ENCODE data around the gene LITAFD. TPM values are rescaled to one million over a fixed set of nuclear protein-coding genes. Genes with fewer than 3 reads are reported as not detected.
A peak's percentile ranks its signal among the peaks of the same experiment; 100 is the strongest.
"Not testable (repeated sequence)": the region's sequence is repeated elsewhere in the genome, so short reads cannot be mapped to it uniquely, and the experiment has no call there.

Gene LITAFD
- not detected for polyA plus RNA-seq

DNA sequence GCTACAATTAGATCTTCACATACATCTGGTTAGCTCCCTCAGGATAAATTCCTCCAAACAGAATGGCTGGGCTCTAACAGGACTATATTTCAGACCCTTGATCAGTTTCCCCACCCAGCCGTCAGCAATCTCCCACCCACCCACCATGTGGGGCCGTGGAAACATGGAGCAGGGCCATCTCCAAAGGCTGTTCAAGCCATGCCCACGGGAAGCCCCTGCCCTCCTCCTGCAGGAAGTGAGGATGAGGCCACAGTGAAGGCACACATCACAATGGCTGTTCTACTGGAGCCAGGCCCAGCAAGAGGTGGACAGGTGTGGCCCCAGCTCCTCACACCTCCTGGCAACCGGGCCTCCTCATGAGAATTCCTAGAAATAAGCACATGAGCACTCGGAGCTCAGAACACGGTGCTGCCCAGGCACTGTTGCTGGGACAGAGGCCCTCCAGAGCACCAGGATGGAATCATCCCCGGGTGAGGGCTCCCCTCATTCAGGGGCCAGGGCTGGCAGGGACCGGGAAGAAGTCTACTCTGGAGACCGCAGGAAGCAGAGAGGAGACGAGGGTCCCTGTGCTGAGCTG, at the start of gene LITAFD:
Gene LITAFD, plus strand, starts transcription at position 311 of the 577 bp plus-strand sequence. CDS start 2,005 bp downstream, outside the sequence.
- peak within 1 kb of the TSS in 2 of 3 donors; percentile 39 to 59 for H3K27ac Mint-ChIP-seq
- peaks cover under 1% of the 10 kb centered on the region for H3K36me3 Mint-ChIP-seq
- H3K27me3 Mint-ChIP-seq: peaks cover 22% of the 10 kb centered on the region
- H3K4me3 Mint-ChIP-seq: peak within 1 kb of the TSS in 1 of 4 donors; percentile 28
- peaks cover 0 to 13% (median 9%) of the 10 kb centered on the region in 3 donors for H3K4me1 Mint-ChIP-seq
- H3K9me3 Mint-ChIP-seq: no peaks in the 10 kb centered on the region

DNA sequence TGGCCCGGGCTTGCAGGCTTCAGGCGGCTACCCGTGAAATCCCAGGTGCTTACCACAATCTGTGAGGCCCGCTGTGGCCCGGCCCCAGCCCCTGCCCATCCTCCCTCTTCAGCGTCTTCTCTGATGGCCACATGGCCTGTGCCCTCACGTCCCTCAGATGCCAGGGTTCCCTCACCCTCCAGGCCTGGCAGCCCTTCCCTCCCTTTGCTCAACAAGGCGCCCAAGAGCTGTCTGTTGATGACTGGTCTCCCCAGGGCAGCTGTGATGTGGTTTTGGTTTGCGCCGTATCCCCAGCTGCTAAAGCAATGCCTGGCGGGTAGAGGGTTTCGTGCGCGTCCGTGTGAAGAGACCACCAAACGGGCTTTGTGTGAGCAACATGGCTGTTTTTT, 49.4 kb upstream of the LITAFD start:
- Mint-ChIP-seq H3K9me3 (no peaks in the 10 kb centered on the region), H3K4me3 (no peak overlapping the region), H3K36me3 (peaks cover 14% of the 10 kb centered on the region), H3K27me3 (no peaks in the 10 kb centered on the region), H3K4me1 (peaks cover 7 to 11% (median 10%) of the 10 kb centered on the region in 3 donors), H3K27ac (no peak overlapping the region)

GRCh38 chr16:8836797-8837196, 45.4 kb upstream of the LITAFD start:
- H3K27ac Mint-ChIP-seq, H3K9me3 Mint-ChIP-seq, H3K4me3 Mint-ChIP-seq, H3K27me3 Mint-ChIP-seq, H3K4me1 Mint-ChIP-seq, H3K36me3 Mint-ChIP-seq: not testable (repeated sequence)

DNA sequence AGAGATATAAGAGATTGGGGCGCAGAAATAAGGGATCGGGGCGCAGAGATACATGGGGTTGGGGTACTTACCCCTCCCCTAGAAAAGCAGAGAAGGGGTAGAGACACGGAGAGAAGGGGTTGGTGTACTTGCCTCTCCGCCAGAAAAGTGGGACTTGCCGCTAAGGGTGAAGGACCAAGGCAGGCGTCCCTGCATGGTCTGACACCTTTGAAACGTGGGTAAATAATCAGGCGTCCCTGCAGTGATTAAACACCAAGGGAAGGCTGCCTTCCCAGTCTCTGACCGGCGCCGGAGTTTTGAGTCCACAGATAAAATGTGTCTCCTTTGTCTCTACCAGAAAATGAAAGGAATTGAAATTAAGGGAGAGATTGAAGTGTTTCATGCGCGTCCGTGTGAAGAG, 44.6 kb upstream of the LITAFD start:
- H3K27me3 Mint-ChIP-seq, H3K27ac Mint-ChIP-seq, H3K4me1 Mint-ChIP-seq, H3K4me3 Mint-ChIP-seq, H3K9me3 Mint-ChIP-seq, H3K36me3 Mint-ChIP-seq: not testable (repeated sequence)

DNA sequence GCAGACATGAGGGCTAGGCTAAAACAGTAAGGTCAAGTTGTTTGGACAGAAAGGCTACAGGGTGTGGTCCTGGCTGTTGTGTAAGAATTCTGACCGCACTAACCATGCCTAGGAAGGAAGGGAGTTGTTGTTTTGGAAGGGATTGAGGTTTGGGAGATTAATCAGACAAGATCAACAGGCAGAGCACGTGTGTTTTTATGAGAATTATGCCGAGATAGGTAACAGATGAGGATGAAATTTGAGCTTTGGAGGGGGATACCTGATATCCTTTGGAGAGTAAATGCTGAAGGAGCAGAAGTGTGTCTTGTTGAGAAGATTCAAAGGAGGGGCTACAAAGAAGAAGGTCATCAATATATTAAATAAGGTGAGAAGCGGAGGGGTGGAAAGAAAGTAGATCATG, 40.1 kb upstream of the LITAFD start:
- H3K9me3 Mint-ChIP-seq, H3K27ac Mint-ChIP-seq, H3K36me3 Mint-ChIP-seq, H3K27me3 Mint-ChIP-seq, H3K4me3 Mint-ChIP-seq: not testable (repeated sequence)
- H3K4me1 Mint-ChIP-seq: peaks cover 3 to 10% (median 7%) of the 10 kb centered on the region in 3 donors

- H3K36me3 Mint-ChIP-seq, H3K4me3 Mint-ChIP-seq, H3K27me3 Mint-ChIP-seq, H3K27ac Mint-ChIP-seq, H3K9me3 Mint-ChIP-seq: not testable (repeated sequence)
- peaks cover 3 to 10% (median 7%) of the 10 kb centered on the region in 3 donors for H3K4me1 Mint-ChIP-seq
Measured at GRCh38 chr16:8843296-8843695, 38.9 kb upstream of the LITAFD start.

DNA sequence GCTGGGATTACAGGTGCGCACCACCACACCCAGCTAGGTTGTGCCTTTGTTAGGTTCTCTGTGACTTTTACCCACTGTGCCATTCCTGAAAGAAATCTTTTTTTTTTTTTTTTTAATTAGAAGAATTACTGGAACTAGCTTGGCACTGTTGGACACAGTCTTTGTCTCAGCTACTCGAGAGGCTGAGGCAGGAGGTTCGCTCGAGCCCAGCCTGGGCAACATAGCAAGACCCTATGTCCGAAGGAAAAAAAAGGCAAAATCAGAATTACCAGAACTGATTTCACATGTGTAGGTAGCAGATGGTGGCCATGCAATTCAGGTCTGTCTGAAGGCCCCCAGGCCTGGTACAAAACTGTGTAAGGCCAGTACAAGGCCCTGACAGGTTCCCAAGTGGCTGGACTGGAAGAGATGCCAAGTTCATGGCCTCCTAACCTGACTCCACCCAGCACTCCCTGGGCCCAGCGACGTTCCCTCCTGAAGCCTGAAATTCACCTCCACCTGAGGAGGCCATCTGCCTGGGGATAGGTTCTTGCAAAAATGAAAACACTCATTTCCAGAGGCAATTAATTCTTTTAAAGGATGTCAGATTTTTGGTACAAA, 36.4 kb upstream of the LITAFD start:
- Mint-ChIP-seq H3K4me1 (peaks cover 10 to 13% (median 10%) of the 10 kb centered on the region in 3 donors), H3K4me3 (no peak overlapping the region), H3K27ac (no peak overlapping the region), H3K27me3 (no peaks in the 10 kb centered on the region), H3K36me3 (peaks cover 5% of the 10 kb centered on the region), H3K9me3 (no peaks in the 10 kb centered on the region)

- Mint-ChIP-seq H3K27ac (no peak overlapping the region), H3K4me1 (peaks cover 10 to 17% (median 13%) of the 10 kb centered on the region in 3 donors), H3K9me3 (no peaks in the 10 kb centered on the region), H3K36me3 (peaks cover 5% of the 10 kb centered on the region), H3K27me3 (no peaks in the 10 kb centered on the region), H3K4me3 (no peak overlapping the region)
Measured at GRCh38 chr16:8846401-8846932, 35.7 kb upstream of the LITAFD start.

DNA sequence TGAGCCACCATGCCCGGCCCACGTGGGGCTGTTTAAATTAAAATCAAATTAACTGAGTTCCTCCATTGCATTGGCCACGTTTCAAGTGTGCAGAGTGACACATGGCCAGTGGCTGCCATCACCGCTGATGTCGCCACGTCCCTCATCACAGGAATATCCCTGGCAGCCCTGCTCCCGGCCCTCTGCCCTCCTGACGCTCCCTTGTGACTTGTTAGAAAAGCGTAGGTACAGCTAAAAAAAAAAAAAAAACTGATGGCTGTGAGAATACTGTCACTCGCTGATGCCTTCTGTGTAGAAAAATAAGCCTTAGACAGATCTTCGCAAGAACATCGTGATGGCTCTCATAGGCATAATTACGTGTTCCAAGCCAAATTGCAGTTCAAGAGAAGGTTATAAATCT, 35.0 kb upstream of the LITAFD start:
- Mint-ChIP-seq H3K36me3 (peaks cover 5% of the 10 kb centered on the region), H3K4me1 (peaks cover 9 to 18% (median 11%) of the 10 kb centered on the region in 3 donors), H3K27ac (peak overlapping the region in 1 of 3 donors; percentile 57), H3K27me3 (no peaks in the 10 kb centered on the region), H3K4me3 (no peak overlapping the region), H3K9me3 (no peaks in the 10 kb centered on the region)

DNA sequence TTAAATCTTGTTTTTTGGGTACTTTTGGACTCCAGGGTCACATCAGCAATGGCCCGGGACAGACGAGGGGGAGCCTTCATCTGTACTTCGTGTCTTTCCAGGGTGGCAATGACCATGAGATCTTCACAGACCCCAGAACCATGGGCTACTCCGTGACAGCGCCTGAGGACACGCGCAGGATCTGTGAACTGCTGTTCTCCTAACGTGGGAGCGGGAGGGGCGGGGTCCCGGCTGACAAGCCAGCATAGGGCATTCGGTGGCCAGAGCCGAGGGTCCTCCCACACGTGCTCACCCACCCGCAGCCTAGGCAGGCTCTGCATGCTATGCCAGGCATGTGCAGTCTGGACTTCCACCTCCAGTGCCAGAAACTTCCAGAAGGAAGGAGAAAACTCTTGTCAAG, 34.5 kb upstream of the LITAFD start:
- no peak overlapping the region for H3K27ac Mint-ChIP-seq
- H3K36me3 Mint-ChIP-seq: peaks cover 3% of the 10 kb centered on the region
- no peaks in the 10 kb centered on the region for H3K9me3 Mint-ChIP-seq
- no peaks in the 10 kb centered on the region for H3K27me3 Mint-ChIP-seq
- peaks cover 9 to 18% (median 11%) of the 10 kb centered on the region in 3 donors for H3K4me1 Mint-ChIP-seq
- H3K4me3 Mint-ChIP-seq: no peak overlapping the region

DNA sequence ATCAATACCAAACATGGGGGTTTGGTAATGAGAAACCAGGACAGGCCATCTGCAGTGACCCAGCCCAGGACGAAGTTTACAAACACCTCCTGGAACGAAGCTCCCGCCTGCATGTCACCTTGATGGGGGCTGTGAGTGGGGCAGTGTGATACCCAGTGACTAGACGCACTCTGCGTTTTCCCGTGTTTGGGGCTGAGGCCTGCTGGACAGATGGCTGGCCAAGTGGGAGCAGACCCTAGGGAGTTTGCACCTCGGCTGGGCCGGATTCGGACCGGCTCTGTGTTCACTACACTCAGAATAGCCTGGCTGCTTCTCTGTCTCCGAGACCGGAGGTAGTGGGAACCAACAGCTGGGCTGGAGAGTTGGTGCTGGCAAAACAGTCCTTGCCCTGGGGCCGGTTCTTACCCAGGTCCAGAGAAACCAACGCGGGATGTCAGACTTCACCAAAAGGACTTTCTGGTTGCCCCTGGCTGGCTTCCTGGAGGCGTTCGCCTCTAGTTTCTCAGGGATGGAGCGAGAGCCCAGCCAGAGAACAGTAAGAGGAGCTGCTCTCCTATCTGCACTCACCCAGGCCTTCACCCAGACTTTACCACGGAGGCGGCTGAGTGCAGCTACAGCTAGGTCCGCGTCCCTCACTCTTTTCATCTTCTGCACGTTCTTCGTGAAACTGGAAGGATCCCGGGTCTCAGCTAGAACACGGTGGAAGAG, 33.8 kb upstream of the LITAFD start:
- Mint-ChIP-seq H3K27me3 (no peaks in the 10 kb centered on the region), H3K4me1 (peaks cover 9 to 18% (median 11%) of the 10 kb centered on the region in 3 donors), H3K4me3 (no peak overlapping the region), H3K36me3 (peaks cover 3% of the 10 kb centered on the region), H3K9me3 (no peaks in the 10 kb centered on the region), H3K27ac (peak overlapping the region in 2 of 3 donors; percentile 7 to 67)

DNA sequence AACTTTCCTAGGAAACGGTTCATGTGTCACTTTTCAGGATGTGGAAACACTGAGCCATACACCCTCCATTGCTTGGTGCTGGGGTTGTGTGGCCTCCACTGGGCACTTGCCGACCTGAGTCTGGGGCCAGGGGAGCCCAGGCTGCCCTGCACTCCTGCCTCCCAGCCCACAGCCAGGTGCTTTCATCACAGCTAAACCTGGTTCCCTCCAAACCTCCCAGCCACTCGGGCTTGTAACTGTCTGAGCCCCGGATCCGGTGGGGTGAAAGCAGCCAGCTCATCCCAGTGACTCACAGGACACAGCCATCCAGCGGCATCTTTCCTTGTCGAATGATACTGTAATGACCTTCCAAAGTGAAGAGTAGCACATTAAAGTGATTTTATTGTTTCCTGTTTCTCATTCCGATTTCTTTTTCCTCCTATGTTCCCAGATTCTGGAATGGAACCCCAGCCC, 33.2 kb upstream of the LITAFD start:
- H3K27me3 Mint-ChIP-seq: no peaks in the 10 kb centered on the region
- H3K27ac Mint-ChIP-seq: peak overlapping the region in 2 of 3 donors; percentile 7 to 71
- H3K9me3 Mint-ChIP-seq: no peaks in the 10 kb centered on the region
- peaks cover 7 to 16% (median 11%) of the 10 kb centered on the region in 3 donors for H3K4me1 Mint-ChIP-seq
- H3K4me3 Mint-ChIP-seq: no peak overlapping the region
- peaks cover 3% of the 10 kb centered on the region for H3K36me3 Mint-ChIP-seq

GRCh38 chr16:8849411-8850011, 32.6 kb upstream of the LITAFD start:
- Mint-ChIP-seq H3K4me3 (no peak overlapping the region), H3K9me3 (no peaks in the 10 kb centered on the region), H3K27me3 (no peaks in the 10 kb centered on the region), H3K4me1 (peaks cover 7 to 15% (median 11%) of the 10 kb centered on the region in 3 donors), H3K27ac (peak overlapping the region in 1 of 3 donors; percentile 71), H3K36me3 (peaks cover 3% of the 10 kb centered on the region)

GRCh38 chr16:8850279-8850885, 31.8 kb upstream of the LITAFD start:
- H3K4me1 Mint-ChIP-seq: peaks cover 3 to 15% (median 4%) of the 10 kb centered on the region in 3 donors
- H3K9me3 Mint-ChIP-seq: no peaks in the 10 kb centered on the region
- H3K27ac Mint-ChIP-seq: peak overlapping the region in 2 of 3 donors; percentile 76 to 78
- H3K27me3 Mint-ChIP-seq: no peaks in the 10 kb centered on the region
- H3K4me3 Mint-ChIP-seq: peak overlapping the region in 1 of 4 donors; percentile 65
- H3K36me3 Mint-ChIP-seq: peaks cover 5% of the 10 kb centered on the region
